Iris pigment epithelial cell (primary cell): ENCODE data around the gene SMC6.

ENCODE experiments used
- DNase-seq: peaks from one replicate; pipeline ENCODE4 v3.0.0-alpha.2; 2011; ENCODE audit warnings: low read depth

The SMC6 gene

DNA sequence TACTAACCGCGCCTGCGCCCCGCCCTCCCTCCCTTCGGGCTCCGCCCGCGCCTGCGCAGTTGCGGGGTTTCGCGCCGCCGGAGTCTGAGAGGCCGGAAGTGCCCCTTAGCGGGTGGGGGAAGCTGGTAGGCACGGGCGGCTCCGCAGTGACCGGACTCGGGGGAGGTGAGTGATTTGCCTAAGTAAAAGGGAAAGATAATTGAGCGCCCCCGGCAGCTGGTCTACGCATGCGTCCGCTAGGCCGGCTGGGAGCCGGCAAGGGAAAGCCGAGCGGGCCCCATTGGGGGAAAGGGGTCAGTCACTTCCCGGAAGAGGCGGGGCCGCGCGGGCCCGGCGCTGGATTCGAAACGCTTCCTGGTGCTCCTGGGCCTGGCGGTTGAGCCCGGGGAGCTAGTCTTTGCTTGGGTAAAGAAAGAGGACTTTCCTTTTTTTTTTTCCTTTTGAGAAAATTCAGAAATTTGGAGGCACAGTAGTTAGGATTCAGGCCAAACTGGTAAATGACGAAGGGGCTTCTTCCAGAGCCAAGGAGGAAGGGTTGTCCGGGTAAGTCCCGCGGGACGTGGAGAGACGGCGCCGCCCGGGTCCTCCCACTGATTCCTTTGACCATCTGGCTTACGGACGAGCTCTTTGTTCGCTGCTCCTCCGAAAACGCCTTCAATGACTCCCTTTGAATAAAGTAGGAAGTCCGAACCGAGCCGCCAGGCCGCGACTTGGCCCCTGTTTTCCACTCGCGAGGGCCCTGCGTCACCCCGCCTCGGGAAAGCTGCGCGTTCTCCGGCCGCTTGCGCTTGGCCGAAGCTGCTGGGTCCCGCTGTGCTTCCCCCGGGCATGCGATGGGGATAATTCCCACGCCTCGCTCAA is at the start of gene SMC6, which contains the start of gene GEN1:
TSS of gene SMC6 (minus strand) at position 8 of the 861 bp plus-strand sequence. CDS start 7,864 bp downstream, outside the sequence.
TSS of gene GEN1 (plus strand) at position 336 of the 861 bp plus-strand sequence. CDS start 5,806 bp downstream, outside the sequence.
- DNase-seq = peak; percentile 84

- DNase-seq = no peak
These were observed 47.3 kb upstream of the SMC6 start for GRCh38 chr2:17800693-17801458.

- no peak for DNase-seq
These were observed 46.6 kb upstream of the SMC6 start for GRCh38 chr2:17800219-17800618.

GRCh38 chr2:17799301-17800120 is 45.9 kb upstream of the SMC6 start:
- DNase-seq = no peak

DNA sequence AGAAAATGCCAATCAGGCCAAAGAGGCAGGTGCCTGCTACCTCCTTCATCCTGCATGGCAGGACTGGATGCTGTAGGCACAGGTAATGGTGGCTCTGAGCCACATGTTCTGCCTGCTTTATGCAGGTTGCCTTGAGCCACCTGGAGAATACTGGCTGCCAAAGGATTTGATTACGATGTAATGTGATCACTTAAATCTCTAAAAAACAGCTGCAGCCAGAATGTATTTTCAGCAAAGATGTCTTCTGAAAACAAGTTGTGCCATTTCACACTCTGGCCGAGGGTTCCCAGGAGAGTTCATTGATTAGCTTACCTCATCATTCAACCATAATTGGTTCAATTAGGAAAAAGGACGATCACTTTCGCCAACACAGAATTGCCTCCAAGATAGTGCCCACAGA is 44.7 kb upstream of the SMC6 start:
- no peak for DNase-seq

GRCh38 chr2:17795309-17795708 is 41.7 kb upstream of the SMC6 start:
- no peak for DNase-seq

DNA sequence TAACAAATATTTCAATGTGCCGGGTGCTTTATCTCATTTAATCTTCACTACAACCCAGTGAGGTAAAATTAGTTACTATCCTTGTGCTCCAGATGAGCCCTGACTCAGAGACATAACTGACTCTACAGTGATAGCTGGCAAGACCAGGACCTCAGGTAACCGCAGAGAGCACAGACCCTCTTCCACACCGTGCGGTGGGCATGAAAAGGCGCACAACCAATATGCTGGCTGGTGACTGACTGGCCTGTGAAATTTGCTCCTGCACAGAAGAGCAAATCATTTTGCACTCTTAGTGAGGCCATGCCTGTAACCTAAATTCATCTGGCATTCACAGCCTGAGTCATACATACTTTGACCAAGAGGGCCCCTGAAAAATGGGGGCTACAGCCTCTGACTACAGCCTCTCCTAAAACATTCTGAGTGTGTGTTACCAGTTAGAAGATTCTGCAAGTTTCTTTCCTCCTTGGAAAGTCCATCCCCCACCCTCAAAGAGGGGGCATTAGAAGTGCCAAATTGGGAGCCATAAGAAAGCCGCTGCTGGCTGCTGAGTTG is 40.3 kb upstream of the SMC6 start:
- peak; percentile 20 for DNase-seq

DNA sequence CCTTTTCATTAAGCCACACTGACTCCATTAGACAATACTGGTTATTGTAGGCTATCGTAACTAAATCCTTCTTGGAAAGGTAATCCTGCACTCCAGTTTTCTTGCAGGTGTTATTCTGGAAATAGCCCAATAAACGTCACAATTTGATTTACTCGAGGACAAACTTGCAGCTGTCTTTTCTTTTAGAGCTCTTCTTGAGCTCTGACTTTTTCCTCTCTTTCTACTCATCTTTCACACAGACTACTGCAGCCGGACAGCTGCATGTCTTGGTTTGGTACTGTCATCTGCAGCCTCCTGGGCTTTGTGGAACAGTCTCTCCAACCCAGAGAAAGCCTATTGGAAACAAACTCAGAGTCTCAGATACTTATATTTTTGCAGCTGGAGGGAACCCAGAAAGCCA is 39.7 kb upstream of the SMC6 start:
- DNase-seq = no peak

DNA sequence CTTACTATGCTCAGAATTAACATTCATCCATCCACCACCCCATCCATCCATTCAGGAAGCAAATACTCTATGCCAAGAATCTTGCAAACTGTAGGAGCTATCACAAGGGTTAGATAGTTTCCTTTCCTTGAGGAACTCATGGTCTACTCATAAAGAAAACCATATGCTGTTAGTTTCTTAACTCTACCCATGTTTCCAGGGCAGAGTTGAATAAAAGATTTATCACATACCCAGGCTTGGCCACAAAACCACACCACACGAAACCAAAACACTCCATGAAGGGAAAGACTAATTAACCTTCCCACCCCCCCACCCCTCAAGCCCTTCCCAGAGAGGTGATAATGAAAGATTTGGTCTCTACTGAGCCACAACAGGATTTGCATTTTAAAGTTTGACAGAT is 38.9 kb upstream of the SMC6 start:
- DNase-seq = no peak

DNA sequence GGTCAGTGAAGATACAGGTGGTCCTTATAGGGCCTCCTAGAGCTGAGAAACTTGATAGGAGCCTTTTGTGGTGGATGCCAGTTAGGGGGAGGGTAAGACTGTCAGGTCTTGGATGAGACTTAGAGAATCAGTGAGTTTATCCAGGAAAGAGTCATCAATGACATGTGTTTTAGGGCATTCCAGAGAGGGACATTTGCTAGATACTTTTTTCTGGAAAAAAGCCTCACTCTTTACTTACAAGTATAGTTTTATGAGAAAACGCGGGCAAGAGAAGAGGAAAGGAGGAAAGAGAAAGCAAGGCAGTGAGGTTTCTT is 38.2 kb upstream of the SMC6 start:
- DNase-seq = no peak

DNA sequence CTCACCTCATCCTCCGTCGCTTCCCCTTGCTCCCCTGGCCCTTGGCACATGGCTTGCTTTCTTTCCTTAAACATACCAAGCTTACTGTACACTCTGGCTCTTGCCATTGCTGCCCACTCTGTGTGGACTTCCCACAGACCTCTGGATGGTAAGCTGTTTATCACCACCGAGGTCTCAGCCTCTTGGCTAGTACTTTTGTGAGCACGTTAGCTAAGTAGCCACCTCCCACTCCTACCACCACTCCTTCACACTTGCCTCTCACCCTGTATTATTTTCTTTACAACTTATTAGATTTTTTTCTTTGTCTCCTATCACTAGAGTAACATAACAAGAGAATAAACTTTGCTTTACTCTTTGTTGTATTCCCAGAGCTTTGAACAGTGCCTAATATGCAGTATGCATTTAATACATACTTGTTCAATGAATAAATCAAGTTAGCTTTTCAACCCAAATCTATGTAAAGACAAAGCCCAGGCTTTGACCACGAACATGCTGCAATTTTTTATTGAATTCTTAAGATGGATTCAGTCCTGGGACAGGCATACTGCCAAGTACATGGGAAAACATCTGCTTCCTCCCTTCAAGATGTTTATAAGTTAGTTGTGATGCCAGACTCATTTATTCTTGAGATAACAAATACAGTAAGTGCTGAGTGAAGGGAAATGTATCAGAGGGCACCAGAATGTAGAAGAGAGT is 37.7 kb upstream of the SMC6 start:
- peak; percentile 79 for DNase-seq

DNA sequence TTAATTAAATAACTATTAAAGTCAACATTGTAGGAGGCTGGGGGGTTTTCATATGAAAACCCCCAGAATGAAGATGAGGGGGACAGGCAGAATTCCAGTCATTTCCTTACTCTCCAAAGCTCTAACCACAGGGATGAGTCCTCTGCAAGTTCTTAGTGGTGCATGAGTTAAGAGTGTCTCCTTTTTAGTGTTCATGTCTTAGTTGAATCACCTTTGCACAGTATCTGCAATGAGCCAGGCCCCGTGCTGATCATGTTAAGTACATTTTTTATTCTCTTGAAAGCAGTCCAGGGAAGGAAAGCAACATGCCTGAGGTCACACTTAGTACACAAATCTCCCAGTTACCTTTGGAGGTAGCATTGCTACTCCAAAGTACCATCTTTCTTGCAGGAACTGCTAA is 36.9 kb upstream of the SMC6 start:
- DNase-seq = no peak

DNA sequence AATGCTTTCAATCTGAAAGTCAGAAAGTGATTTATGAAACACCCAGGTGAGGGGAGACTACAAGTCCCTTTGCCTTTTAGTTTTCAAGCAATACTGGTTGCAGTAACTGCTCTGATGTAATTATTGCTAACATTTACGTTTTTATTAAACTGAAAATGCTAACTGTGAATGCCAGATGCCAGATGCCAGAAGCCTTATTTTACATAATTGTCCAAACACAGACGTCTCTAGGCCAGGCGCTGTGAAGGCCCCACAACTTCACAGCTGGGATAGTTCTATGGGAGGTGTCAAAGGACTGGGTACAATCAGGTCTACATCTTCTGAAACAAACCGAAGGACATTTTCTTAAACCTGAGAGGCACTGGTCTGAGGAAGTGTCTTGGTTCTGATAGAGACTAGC is 35.2 kb upstream of the SMC6 start:
- no peak for DNase-seq

GRCh38 chr2:17786727-17787126 is 33.1 kb upstream of the SMC6 start:
- DNase-seq = no peak

- no peak for DNase-seq
These were observed 27.9 kb upstream of the SMC6 start for GRCh38 chr2:17781482-17781881.

DNA sequence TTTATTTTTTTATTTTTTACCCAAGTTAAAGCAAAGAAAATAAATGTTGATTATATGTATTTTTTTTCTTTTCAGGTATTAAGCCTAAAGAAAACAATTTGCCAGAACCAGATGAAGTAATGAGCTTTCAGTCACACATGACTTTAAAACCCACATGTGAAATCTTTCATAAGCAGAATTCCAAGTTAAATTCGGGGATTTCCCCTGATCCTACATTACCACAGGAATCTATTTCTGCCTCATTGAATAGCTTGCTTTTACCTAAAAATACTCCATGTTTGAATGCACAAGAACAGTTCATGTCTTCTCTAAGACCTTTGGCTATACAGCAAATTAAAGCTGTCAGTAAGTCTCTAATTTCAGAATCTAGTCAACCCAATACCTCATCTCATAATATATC is 26.9 kb upstream of the SMC6 start:
- DNase-seq = peak; percentile 54

GRCh38 chr2:17772532-17772931 is 18.9 kb upstream of the SMC6 start:
- no peak for DNase-seq

- DNase-seq = no peak
These were observed 18.3 kb upstream of the SMC6 start for GRCh38 chr2:17771956-17772355.

GRCh38 chr2:17768894-17769293 is 15.3 kb upstream of the SMC6 start:
- no peak for DNase-seq

GRCh38 chr2:17765398-17765797 is 11.8 kb upstream of the SMC6 start:
- DNase-seq = no peak

- DNase-seq = no peak
These were observed 10.2 kb upstream of the SMC6 start for GRCh38 chr2:17763641-17764333.
